HG02870 (cell line): Measurements from ENCODE around the gene TBL3.
"Not testable (repeated sequence)": the region's sequence is repeated elsewhere in the genome, so short reads cannot be mapped to it uniquely, and the experiment has no call there.

Experiments used
- ATAC-seq: cut with Tn5 transposase; IDR thresholded peaks from one replicate; pipeline ENCODE4 v1.9.1; 2021; ENCODE audit warnings: mild to moderate bottlenecking, moderate library complexity; ENCODE audit not compliant: unreplicated experiment

Gene TBL3

DNA sequence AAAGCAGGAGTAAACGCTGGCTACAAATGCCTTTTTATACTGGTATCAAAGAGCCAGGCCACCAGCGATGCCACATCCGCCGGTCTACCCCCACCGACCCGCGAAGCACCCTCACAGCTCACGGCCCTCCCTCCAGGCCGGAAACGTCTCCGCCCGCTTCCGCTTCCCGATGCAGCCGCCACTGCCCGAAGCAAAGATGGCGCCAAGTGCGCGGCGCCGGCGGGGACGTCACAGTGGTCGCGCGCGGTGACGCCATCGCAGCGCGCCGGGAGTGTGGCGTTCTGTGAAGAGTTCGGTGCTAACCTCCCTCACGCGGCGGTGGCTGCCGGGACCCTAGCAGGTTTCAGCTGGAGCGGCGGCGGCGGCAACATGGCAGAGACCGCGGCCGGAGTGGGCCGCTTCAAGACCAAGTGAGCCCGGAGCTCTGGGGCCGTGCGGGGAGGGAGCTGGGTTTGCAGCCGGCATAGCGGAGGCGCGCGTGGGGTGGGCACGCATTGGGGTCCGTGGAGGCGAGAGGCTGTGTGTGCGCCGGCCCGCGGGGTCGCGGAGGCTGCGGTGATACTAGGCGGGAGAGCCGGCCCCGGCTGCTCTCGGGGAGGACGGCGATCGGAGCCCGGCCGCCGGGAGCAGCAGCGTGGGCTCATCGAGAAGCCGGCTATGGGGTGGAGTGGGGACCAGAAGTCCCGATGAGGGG is at the start of gene TBL3:
TSS of gene TBL3 (plus strand) at position 258 of the 694 bp plus-strand sequence. CDS start at position 370, 112 bp downstream.
- ATAC-seq, result peak; percentile 77

DNA sequence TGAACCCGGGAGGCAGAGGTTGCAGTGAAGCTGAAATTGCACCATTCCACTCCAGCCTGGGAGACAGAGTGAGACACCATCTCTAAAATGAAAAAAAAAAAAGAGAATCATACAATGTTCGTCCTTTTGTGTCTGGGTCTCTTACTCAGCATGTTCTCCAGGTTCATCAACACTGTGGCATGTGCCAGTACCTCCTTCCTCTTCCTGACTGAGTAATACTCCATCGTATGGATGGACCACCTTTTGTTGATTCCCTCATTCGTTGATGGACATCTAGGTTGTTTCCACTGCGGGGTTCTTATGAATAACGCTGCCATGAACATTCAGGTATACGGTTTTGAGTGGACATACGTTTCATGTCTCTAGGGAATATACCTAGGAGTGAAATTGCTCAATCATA is 49.5 kb upstream of the TBL3 start:
- no peak for ATAC-seq

DNA sequence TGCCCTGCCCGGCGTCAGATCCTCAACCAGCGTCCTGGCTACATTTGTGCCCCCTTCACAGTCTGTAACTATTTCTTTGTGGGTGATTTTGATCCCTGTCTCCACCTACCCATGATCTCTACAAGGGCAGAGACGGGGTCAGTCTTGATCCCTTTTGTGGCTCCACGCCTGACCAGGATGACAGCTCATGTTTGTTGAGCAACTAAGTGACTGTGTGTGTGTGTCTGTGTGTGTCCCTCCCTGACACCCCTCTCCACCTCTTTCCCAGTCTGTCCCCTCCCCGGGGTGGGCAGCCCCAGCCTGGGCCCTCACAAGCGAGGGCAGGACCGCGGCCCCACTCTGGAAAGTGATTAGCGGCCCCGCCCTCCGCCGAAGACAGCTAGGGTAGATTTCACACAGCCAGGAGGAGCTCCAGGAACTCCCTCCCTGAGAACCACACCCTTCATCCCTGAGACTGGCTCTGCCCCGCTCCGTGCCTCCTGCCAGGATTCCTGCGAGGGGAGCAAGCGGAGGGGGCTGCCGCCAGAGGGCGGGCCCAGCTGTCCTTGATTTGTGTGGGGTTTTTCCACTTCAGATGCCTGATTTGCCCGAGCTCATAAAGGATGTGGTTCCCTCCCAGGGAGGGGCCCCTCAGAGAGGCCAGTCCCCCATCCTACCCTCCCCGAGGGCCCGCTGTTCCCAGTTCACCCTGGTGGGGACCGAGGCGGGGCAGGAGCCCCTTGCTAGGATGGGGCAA is 48.4 kb upstream of the TBL3 start:
- ATAC-seq, result no peak

DNA sequence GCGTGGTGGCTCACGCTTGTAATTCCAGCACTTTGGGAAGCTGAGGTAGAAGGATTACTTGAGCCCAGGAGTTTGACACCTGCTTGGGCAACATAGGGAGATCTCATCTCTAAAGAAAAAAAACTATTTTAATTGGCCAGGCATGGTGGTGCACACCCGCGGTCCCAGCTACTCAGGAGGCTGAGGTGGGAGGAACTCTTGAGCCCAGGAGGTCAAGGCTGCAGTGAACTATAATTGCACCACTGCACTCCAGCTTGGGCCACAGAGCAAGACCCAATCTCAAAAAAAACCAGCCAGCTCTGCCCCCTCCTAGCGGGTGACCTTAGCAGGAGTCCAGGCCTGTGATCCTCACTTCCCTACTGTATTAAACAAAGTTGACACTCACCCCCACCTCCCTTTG is 47.8 kb upstream of the TBL3 start:
- ATAC-seq, result no peak

DNA sequence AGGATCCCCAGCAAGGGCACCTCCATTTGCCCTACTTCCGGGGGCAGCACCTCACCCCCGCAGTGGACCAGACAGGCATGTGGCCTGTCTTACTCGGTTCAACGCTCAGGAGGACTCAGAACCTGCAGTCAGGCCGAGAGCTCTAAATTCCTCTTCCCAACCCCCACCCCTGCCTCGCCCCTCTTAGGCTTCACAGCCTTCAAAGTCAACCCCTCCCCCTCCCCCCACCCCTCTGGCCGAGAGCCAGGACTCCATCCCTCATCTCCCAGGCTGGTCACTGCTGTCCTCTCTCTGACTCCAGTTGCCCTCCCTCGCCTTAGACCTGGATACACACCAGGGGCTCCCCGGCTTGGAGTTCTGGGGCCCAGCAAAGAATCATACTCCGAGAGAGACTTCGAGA is 45.6 kb upstream of the TBL3 start:
- ATAC-seq, result no peak

DNA sequence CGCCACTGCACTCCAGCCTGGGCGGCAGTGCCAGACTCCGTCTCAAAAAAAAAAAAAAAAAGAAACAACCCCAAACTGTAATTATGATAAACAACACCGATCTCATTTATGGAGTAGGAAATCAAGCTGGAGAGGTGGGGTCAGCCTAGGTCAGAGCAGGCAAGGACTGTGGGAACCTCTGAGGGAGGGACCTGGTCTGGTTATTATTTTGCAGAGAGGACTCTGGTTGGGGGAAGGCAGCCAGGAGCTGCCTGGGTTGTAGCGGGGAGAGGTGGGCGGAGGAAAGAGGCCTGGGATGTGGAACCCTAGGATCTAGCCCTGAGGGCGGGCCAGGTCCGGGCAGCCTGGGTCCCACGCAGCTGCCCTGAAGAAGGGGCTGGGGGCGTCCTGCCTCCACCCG is 42.7 kb upstream of the TBL3 start:
- no peak for ATAC-seq

DNA sequence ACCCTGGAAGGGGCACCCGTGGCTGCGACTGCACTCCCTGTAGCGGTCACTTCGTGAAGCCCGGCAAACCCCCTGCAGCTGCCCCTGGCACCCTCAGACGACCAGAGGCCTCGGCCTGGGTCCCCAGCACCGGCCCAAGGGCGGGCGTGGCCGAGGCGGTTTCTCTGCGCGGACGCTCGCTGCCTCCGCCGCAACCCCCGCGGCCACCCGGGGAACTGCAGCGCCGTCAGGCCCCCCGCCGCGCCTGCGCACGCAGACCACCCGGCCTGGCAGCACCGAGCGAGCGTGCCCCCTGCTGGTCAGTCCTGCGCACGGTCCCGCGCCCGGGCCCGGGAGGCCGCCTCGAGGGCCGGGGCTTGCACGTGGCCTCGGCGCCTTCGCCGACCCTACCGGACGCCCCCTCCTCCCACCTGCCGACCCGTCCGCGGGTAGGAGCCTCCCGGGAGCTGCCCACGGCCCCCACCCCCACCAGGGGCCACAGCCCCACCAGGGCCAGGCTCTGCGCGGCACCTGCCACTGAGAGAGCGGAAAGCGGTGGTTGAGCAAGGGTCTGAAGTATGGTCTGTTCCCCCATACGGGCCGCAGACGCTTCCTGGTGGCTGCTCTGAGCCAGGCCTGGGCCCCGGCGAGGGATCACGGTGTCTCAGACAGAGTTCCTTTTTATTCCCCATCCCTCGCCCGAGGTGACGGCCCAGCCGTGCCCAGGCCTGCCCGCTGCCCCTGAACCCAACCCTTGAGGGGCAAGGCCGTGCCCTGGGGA is 42.1 kb upstream of the TBL3 start:
- ATAC-seq, result no peak

DNA sequence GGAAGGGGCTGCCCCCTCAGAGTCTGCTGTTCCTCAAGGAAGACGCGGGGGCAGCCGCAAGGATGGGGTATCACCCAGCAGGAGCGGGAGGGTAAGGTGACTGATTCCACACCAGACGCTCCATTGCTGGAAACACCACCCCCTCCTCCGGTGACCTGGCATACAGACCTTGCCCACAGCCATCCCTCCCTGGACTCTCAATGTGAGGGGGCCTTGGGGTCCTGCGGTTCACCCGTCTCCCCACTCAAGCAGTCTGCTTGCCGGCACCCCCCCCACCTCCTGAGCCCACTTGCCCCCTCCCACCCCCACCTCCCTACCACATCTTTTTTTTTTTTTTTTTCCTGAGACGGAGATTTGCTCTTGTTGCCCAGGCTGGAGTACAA is 41.5 kb upstream of the TBL3 start:
- ATAC-seq, result no peak

DNA sequence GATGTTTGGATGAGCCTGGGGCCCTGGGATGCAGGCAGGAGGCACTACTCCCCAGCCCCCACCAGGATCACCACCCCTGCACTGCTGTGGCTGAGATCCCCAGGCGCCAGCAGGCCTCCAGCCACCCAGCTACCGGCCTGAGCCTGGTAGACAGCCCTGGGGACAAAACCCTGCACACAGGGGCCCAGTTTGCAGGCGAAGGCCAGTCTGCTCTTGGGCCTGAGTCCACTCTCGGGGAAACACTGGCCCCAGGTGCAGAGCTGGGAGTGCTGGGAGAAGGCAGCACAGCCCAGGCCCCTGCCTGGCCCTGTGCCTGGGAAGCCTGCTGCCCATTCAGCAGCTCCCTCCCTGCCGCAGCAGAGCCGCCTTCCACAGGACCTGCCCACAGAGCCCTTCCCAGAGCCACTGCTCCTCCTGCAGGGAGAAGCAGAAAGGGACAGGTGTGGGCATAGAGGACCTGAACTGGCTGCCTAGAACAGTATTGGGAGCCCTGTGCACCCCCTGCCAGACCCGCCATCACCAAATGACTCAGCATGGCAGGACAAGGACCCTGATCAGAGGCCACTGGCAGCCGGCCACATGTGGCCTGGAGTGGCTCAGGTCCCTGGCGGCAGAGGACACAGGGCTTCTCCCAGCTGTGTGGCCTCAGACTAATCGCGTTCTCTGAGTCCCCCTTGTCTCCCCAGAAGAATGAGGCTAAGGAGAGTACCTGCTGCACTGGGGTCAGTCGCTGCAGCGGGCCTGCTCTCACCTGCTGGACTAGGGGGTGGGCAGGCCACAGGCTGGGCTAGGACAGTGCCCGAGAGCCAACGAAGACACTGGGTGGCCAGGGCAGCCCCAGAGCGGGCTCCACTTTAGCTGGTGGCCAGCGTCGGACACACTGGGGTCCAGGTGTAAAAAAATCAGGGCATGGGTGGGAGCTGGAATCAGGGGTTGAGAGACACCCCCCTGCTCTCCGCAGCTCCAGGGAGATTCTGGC is 39.5 kb upstream of the TBL3 start:
- ATAC-seq, result no peak

DNA sequence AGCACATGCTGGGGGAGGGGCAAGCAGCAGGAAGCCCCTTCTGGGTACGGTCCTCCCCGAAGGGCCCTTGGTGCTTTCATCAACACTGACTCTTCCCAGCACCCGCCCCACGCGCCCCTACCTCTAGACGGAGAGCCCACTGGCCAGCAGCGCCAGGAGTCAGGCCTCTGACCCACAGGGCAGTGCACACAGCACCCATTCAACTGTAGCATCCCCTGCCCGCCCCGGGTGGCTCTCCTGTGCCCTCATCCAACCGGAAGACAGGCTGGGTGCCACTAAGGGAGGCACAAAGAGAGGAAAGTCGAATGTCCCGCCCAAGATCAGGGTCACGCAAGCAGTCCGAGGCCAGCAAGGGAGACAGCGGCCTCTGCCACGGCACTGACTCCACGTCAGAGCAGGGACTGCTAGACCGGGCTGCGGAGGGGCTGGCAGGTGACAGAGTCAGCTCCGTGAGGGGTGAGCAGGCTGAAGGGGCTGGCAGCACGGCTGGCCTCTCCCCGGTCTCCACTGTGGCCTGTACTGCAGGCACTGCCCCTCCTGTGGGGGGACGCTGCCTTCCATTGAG is 38.7 kb upstream of the TBL3 start:
- no peak for ATAC-seq

DNA sequence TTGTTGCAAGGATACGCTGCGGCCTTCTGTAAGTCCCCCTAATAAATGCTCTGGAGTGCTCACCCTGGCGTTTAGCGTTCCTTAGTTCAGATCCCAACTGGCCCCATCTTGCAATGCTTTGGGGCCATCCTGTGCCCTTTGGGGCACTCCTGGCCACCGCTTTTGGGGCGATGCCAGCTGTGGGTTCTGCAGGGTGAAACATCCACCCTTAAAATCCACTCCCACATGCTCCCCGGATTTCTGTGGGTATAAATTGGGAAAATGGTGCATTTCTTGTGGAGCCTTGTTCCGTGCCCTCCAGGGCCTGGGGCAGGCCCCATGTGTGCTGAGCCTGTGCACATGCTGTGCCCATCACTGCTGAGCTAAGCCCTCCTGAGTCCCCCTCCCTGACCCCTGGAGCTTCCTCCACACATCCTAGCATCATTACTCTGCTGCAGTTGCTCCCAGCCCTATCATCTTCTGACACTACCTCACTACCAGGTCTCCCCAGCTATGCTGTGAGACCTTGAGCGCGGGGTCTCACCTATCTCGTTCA is 34.8 kb upstream of the TBL3 start:
- no peak for ATAC-seq

DNA sequence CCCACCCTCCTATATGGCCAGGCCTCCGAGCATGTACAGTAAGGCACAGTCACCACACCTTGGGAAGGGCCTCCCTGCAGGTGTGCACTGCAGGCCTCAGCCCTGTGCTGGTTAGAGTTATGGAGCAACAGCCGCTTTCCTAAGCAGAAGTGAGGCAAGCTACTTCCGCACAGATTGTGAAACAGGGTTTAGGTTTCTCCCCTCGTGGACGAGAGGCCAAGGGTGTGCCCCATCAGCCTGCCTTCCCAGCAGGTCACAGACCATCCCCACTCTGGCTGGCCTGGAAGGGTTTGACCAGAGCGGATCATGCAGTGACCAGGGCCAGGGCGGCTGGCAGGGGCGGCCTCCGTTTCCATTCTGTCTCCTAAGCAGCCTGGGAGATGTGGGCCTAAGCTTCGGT is 33.5 kb upstream of the TBL3 start:
- no peak for ATAC-seq

DNA sequence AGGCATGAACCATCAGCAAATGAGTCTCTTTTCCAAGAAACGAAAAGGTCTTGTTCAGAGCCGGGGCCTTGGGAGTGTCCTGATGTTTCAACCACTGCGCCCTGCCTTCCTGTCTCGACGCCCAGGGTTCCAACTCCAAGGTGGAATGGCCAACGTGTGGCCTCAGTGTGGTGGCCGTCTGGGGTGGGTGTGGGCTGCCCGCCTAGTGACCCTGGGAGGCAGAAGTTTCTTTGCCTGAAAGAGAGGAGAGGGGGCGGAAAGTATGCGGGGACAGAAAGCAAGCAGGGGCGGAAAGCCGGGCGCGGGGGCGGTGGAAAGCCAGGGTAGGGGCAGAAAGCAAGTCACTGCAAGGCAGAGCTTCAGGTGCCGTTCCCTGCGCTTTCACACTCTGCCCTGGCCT is 32.9 kb upstream of the TBL3 start:
- no peak for ATAC-seq

DNA sequence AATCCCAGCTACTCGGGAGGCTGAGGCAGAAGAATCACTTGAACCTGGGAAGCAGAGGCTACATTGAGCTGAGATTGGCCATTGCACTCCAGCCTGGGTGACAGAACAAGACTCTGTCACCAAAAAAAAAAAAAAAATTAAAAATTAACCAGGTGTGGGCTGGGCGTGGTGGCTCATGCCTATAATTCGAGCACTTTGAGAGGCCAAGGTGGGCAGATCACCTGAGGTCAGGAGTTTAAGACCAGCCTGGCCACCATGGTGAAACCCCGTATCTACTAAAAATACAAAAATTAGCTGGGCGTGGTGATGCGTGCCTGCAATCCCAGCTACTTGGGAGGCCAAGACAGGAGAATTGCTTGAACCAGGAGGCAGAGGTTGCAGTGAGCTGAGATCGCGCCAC is 32.0 kb upstream of the TBL3 start:
- ATAC-seq, result not testable (repeated sequence)

DNA sequence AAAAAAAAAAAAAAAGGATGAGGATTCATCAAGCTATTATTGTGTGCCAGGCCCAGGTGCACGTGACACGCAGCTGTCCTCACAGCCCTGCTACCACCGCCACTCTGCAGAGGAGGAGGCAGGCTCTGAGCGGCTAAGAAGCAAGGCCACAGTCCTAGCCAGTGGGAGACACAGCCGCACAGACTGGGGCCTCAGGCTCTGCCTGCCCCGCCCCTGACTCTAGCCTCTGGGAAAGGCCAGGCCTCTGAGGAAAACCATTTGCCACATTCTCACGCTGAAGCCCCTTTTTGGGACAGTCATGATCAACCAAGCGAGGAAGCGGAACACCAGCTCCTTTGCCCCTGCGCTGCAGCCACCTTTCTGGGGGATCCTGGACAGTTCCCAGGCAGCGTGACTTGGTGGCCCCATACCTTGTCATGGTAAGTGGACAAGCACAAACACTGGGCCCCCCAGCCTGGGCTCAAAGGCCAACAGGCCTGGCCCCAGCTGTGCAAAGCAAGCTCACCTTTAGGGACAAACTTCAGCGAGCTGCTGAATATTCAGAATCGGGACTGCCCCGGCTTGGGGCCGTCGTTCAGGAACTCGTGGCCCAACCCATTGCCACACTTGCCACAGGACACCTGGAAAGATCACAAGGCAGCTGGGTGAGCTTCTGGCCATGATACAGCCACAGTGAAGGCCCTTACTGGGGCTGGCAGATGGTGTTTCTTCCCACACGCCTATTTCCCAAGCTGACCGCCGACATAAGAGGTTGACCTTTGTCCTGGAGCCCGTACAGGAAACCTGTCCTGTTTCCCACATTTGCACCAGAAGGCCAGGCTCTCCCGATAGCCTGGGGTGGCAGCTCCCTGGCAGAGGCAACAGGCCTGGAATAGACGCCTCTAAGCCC is 31.3 kb upstream of the TBL3 start:
- no peak for ATAC-seq

DNA sequence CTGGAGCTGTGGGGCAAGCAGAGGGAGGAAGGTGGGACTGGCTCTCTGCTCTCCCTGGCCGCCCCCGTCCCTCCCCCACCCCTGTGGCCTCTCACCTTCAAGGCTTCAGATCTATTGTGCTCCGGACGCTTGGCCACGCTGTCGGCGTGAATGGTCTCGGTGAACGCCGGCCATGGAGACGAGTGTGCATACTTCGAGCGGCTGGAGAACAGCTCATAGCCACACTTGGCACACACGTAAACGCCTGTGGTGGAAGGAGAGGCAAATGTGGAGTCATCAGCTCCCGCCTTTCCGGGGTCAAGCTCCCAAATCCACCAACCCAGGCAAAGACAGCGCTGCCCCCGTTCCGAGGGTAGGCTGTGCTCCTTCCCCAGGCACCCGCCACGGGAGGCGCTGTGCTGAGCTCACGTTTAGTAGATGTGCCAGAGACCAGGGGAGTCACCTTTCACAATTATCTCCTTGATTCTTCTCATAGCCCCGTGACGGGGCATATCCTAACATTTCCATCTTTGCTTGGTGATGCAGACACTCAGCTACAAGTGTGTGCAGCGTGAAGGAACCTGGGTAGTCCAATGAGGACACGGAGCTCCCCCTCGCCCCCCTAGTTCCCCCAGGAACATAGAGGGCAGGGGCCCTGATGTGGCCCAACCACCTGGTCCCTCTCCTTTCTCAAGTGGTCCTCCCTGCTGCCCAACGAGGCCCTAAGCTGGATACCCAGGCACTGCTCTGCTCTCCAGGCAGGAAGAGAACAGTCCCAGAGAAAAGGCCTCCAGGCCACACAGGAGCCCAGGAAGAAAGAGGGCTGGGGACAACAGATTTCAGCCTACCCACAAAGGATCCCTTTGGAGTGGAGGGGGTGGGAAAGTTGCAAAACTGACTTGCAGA is 30.4 kb upstream of the TBL3 start:
- no peak for ATAC-seq

DNA sequence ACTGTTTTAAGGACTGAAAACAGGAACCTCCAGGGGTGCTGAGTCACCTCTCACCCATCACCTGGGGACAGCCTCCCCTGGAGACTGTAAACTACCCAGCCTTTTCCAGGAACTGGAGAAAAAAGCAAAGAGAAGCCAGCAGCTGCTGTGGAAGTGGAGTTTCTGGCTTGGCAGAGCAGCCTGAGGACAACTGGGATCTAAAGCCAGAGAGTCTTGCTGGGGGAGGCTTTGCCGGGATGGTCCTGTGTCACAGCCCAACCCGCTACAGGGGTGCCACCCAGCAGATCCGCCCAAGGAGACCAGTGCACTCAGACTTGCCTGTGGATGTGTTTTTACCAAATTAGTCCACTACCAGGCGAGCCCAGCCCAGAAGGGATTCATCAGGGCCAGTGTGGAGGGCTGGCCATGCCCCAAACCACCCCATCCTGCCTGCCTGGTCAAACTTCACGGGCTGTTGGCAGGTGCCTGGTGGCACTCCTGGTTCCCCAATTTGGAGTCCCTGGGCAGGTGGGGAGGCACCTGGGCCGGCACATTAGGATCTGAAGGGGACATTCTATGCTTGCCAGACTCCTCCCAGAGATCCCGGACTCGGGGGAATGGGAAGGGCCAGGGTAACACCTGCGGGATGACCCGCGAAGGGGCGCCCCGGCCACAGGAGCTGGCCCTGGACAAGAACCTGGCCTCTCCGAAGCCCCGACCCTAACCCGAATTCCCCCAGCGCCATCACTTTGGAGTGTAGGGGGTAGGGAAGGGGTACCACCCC is 29.6 kb upstream of the TBL3 start:
- no peak for ATAC-seq
